NCI-H187 (cell line): ENCODE data around the gene MED28.

ENCODE experiments used
- DNase-seq, 2 experiments: peaks; one replicate each; lab custom pipeline; 2025; lab: John Stamatoyannopoulos, UW

The MED28 gene

GRCh38 chr4:17667253-17667652 is 52.8 kb downstream of the MED28 start:
- no peak for DNase-seq

- DNase-seq: peak; percentile 89 to 93
These were observed 53.3 kb downstream of the MED28 start for GRCh38 chr4:17667653-17668201.

GRCh38 chr4:17670423-17670822 is 56.0 kb downstream of the MED28 start:
- no peak for DNase-seq

- DNase-seq: no peak
These were observed 66.3 kb downstream of the MED28 start for GRCh38 chr4:17680559-17681280.

DNA sequence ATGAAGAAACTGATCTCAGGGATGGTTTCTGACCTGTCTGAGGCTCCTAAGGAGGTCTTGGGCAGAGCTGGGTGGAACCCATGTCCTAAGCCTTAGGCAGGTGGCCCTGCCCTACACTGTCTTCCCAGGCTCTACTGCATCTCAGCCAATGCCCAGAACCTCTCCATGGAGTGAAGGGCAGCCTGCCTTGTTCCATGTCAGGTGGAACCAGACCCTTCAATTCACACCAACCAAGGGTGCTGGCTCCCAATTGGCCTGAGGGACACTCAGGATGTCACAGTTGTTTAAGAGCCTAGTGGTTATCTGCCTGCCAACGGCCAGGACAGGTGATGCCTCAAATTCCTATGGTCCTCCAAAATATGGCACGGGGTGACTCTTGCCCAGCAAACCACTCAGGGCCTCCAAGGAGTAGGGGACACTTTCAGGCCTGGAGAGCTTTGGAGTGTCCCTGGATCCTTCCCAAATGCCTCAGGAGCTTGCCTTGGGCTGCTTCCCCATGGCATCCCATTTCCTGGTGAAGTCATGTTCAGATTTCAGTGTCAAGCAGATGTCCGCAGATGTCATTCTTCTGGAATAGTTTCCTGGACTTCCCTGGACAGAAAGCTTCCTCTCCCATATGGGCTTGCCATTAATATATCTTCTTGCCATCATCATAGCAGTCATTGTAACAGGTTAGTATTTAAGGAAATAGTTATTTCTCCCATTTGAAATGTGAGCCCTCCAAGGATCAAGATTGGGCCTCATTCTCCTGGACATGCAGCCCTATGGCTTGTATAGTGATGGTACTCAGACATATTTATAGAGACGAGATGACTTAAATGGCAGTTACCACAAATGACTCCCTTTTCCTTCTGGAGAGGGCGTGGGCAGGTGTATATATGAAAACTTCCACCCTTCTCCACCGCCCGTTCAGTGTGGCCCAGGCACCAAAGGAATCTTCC is 67.1 kb downstream of the MED28 start:
- DNase-seq: no peak

- no peak for DNase-seq
These were observed 67.8 kb downstream of the MED28 start for GRCh38 chr4:17682222-17682566.
